GM12878 (cell line): Measurements from ENCODE around the gene TPRN. TPM values are rescaled to one million over a fixed set of nuclear protein-coding genes. Genes with fewer than 3 reads are reported as not detected.

ENCODE experiments used
- ATAC-seq: fragments of 200-7000 bp; cut with Tn5 transposase; 3 replicates; pipeline ENCODE4 v1.9.1; 2020; ENCODE audit warnings: mild to moderate bottlenecking, moderate library complexity
- BruUV-seq: library from RNA; stranded (reverse); fragments of 400-500 nt; replicated peaks from 2 replicates; lab custom pipeline; 2021; lab: Mats Ljungman, UMichigan
- CTCF ChIA-PET: fragments of 300-600 bp; sonication (Branson Sonifier 250); formaldehyde crosslinking; extraction: SDS; loops from one replicate; lab custom pipeline; 2021; ENCODE audit warnings: inconsistent platforms; lab: Yijun Ruan, JAX
- POLR2A ChIA-PET: fragments of 350-600 bp; formaldehyde crosslinking; extraction: SDS; loops from one replicate; lab custom pipeline; 2021; ENCODE audit warnings: inconsistent platforms; lab: Charles Lee
- RAD21 ChIA-PET: fragments of 300-600 bp; sonication (Branson Sonifier 250); formaldehyde crosslinking; loops from one replicate; lab custom pipeline; 2023; ENCODE audit warnings: antibody characterized with exemption; ENCODE audit not compliant: unreplicated experiment; lab: Charles Lee
- SMC1A ChIA-PET: fragments of 300-600 bp; sonication (Branson Sonifier 250); formaldehyde crosslinking; loops from one replicate; lab custom pipeline; 2023; ENCODE audit not compliant: unreplicated experiment, uncharacterized antibody; lab: Charles Lee
- DNase-seq: peaks from one replicate; pipeline ENCODE4 v3.0.0-alpha.2; 2011; ENCODE audit warnings: low read depth, low spot score
- FAIRE-seq: peaks from 3 replicates; lab custom pipeline; 2011; peaks lifted over from hg19 to GRCh38; lab: Jason Lieb, UNC
- H2AFZ ChIP-seq: 2 replicates; pipeline ENCODE4 v1.6.0; 2011; ENCODE audit warnings: low read depth, low read length, control low read depth; ENCODE audit not compliant: control insufficient read depth
- H3K27ac ChIP-seq: 2 replicates; pipeline ENCODE4 v1.5.1; 2011; ENCODE audit warnings: control low read depth; ENCODE audit not compliant: control insufficient read depth, insufficient read depth
- H3K27me3 ChIP-seq, 2 experiments: replicated peaks in 1 of 2; 2 replicates each; pipeline versions ENCODE4 v1.6.0 to v1.6.1; 2011; ENCODE audit warnings: low read length in 1 of 2; ENCODE audit not compliant: control insufficient read depth in 2 of 2, insufficient read depth in 2 of 2
- H3K36me3 ChIP-seq, 2 experiments: 2 replicates each; pipeline ENCODE4 v1.5.1; 2011; ENCODE audit warnings: low read length in 1 of 2; ENCODE audit not compliant: control insufficient read depth in 2 of 2, insufficient read depth in 2 of 2
- H3K4me1 ChIP-seq: 2 replicates; pipeline ENCODE4 v1.6.1; 2011; ENCODE audit warnings: mild to moderate bottlenecking, low read length, moderate library complexity, mixed read lengths; ENCODE audit not compliant: control insufficient read depth, insufficient read depth
- H3K4me2 ChIP-seq: 2 replicates; pipeline ENCODE4 v1.6.0; 2011; ENCODE audit warnings: control low read depth; ENCODE audit not compliant: control insufficient read depth, insufficient read depth
- H3K4me3 ChIP-seq: fragments of 200-600 bp; sonication (generic); 2 replicates; pipeline ENCODE4 v1.5.1; 2016
- H3K79me2 ChIP-seq: 2 replicates; pipeline ENCODE4 v1.6.0; 2011; ENCODE audit warnings: low read length; ENCODE audit not compliant: control insufficient read depth, insufficient read depth
- H3K9ac ChIP-seq: 2 replicates; pipeline ENCODE4 v1.8.0; 2011; ENCODE audit warnings: low read length, control low read depth, mixed read lengths; ENCODE audit not compliant: control insufficient read depth, insufficient read depth
- H3K9me3 ChIP-seq: replicated peaks from 3 replicates; pipeline ENCODE4 v1.5.1; 2011; ENCODE audit warnings: mild to moderate bottlenecking, low read length; ENCODE audit not compliant: control insufficient read depth, insufficient read depth
- H4K20me1 ChIP-seq: 2 replicates; pipeline ENCODE4 v1.6.0; 2011; ENCODE audit not compliant: control insufficient read depth, insufficient read depth
- ASH2L ChIP-seq: fragments of 300-600, 200-600 bp; sonication (generic); IDR thresholded peaks from 2 replicates; pipeline ENCODE4 v1.6.1; 2017; ENCODE audit warnings: low read depth, mild to moderate bottlenecking, borderline replicate concordance
- E2F4 ChIP-seq: IDR thresholded peaks from 2 replicates; pipeline ENCODE4 v1.6.1; 2012; ENCODE audit warnings: low read depth, low read length, improper control_type of control experiment
- SMAD5 ChIP-seq: IDR thresholded peaks from 2 replicates; pipeline ENCODE4 v1.6.1; 2016; ENCODE audit warnings: antibody characterized with exemption, low read depth
- SREBF1 ChIP-seq: IDR thresholded peaks from 2 replicates; pipeline ENCODE4 v1.6.1; 2012; ENCODE audit warnings: mild to moderate bottlenecking, low read length
- STAT3 ChIP-seq: IDR thresholded peaks from 2 replicates; pipeline ENCODE4 v1.6.1; 2011; ENCODE audit warnings: low read depth, low read length, improper control_type of control experiment
- ZBTB11 ChIP-seq: fragments of 450-650 bp; formaldehyde crosslinking; IDR thresholded peaks from 2 replicates; pipeline ENCODE4 v1.5.0; 2022; ENCODE audit warnings: mild to moderate bottlenecking, missing genetic modification characterization
- ZNF384 ChIP-seq: IDR thresholded peaks from 2 replicates; pipeline ENCODE4 v1.6.1; 2012; ENCODE audit warnings: low read depth, mild to moderate bottlenecking, low read length, improper control_type of control experiment, borderline replicate concordance
- WGBS: methylation state at CpG from one replicate; pipeline ENCODE4 v1.1.6; 2016; ENCODE audit warnings: low lambda C conversion rate; ENCODE audit not compliant: insufficient replicate concordance, insufficient coverage; ENCODE audit errors: missing lambda C conversion rate; 5-methylcytosine and 5-hydroxymethylcytosine counted together
- in situ Hi-C: fragments of 300-500 bp; cut with MboI; formaldehyde crosslinking; loops from 9 replicates; pipeline ENCODE4 v1.14.3; 2018; ENCODE audit warnings: mixed read lengths
- intact Hi-C: fragments of 100-400 bp; cut with micrococcal nuclease; formaldehyde crosslinking; loops from one replicate; pipeline ENCODE4 v1.14.2; 2022; ENCODE audit not compliant: unreplicated experiment
- polyA plus RNA-seq, 11 experiments: library from polyadenylated mRNA; depleted of rRNA in 4 of 11; unstranded in 6 of 11; stranded (reverse) in 5 of 11; fragments of >200 nt; fragmentation: Nextera tagmentation in 4 of 11; fragmentation: Illumina TruSeq in 1 of 11; extraction: Ambion mirVana in 4 of 11; extraction: Trizol in 1 of 11; gene quantifications; 1 replicate in 1 of 11; 2 replicates in 10 of 11; pipeline versions ENCODE4 v1.2.1 to v1.2.3, GENCODE V29; 2011 to 2016; ENCODE audit warnings: inconsistent platforms in 2 of 11, missing spikeins in 2 of 11, low read depth in 1 of 11
- total RNA-seq, 4 experiments: library from RNA; depleted of rRNA in 3 of 4; stranded (reverse); fragments of >200 nt in 3 of 4; fragmentation: Illumina TruSeq in 1 of 4; extraction: Trizol in 1 of 4; gene quantifications; 2 replicates each; pipeline versions ENCODE4 v1.2.1 to v1.2.3, GENCODE V29; 2013 to 2021

Gene TPRN
- total and polyA plus RNA-seq, 10 of the 15 experiments (the other 5 are each of a cell fraction or from before 2014, with no cell fraction given), result 0.18 to 19.5 (median 3.1) TPM

GRCh38 chr9:137191691-137192447, 8.7 kb downstream of the TPRN start:
- 82% methylated on average over 22 of the region's 22 CpGs for WGBS
- Histone ChIP-seq H3K4me2 (no peak overlapping the region), H4K20me1 (peaks cover 7% of the 10 kb centered on the region; the same call in 1 of the 2 replicates), H3K9ac (no peak overlapping the region), H3K36me3 (peaks cover 0 to 7% of the 10 kb centered on the region in 2 experiments; a peak in 3 of 4 replicates), H3K27me3 (no peaks in the 10 kb centered on the region), H3K79me2 (peaks cover 29% of the 10 kb centered on the region), H3K4me1 (peaks cover 16% of the 10 kb centered on the region), H3K4me3 (no peak overlapping the region), H2AFZ (no peak overlapping the region), H3K27ac (no peak overlapping the region), H3K9me3 (no peaks in the 10 kb centered on the region)
- intact Hi-C loops (no loop called here), in situ Hi-C loops (no loop called here)
- RAD21 ChIA-PET, result no interaction called here
- POLR2A ChIA-PET, result interaction anchor here (0.6 to 2.8 kb wide), 4 partner anchors 32 to 70 kb away, joined by 3 to 10 read pairs (median 4); partner anchors contain the start of gene CYSRT1
- CTCF ChIA-PET, result no interaction called here
- FAIRE-seq (no peak), DNase-seq (no peak), ATAC-seq (no peak)
- TF ChIP-seq ZNF384 (no peak), SMAD5 (no peak), ZBTB11 (CRISPR knock-in tag) (no peak), STAT3 (no peak), SREBF1 (no peak), E2F4 (no peak), ASH2L (no peak)
- SMC1A ChIA-PET, result no interaction called here
- no TSS peak for BruUV-seq
